HG03442 (cell line): ENCODE data around the gene IDE.
"Not testable (repeated sequence)": the region's sequence is repeated elsewhere in the genome, so short reads cannot be mapped to it uniquely, and the experiment has no call there.

Source experiments
- ATAC-seq: cut with Tn5 transposase; IDR thresholded peaks from one replicate; pipeline ENCODE4 v1.9.1; 2021; ENCODE audit warnings: mild to moderate bottlenecking, moderate library complexity; ENCODE audit not compliant: unreplicated experiment

The IDE gene

DNA sequence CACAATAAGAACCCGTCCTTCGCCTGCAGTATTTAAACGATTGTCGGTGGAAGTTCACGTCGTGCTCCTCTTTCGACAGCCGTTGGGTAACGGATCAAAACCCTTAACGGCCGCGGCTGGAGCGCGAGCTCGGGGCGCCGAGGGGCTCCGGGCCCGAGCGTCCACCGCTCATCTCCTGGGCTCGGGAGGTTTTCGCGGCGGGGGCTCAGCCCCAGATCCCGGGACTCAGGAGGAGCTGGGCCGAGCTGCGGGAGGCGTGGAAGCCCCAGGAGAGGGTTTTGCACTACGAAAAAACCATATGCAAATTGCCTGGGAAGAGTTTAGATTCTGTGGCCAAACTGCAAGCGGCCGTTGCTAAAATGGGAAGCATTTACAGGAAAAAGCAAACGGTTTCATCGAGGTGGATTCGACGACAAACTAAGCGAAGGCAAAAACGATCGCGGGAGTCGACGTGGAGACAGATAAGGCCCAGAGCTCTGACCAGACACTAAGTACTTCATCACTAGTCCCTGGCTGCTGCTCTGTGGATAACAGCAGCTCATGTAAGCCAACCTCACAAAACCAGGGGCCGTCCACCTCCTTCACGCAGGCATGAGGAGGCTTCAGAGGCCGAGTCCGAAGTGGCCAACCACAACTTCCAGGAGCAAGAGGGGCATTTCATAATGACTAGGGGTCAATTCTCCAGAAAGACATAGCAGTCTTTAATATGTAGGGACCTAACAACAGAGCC is 153.2 kb downstream of the IDE start:
- no peak for ATAC-seq

DNA sequence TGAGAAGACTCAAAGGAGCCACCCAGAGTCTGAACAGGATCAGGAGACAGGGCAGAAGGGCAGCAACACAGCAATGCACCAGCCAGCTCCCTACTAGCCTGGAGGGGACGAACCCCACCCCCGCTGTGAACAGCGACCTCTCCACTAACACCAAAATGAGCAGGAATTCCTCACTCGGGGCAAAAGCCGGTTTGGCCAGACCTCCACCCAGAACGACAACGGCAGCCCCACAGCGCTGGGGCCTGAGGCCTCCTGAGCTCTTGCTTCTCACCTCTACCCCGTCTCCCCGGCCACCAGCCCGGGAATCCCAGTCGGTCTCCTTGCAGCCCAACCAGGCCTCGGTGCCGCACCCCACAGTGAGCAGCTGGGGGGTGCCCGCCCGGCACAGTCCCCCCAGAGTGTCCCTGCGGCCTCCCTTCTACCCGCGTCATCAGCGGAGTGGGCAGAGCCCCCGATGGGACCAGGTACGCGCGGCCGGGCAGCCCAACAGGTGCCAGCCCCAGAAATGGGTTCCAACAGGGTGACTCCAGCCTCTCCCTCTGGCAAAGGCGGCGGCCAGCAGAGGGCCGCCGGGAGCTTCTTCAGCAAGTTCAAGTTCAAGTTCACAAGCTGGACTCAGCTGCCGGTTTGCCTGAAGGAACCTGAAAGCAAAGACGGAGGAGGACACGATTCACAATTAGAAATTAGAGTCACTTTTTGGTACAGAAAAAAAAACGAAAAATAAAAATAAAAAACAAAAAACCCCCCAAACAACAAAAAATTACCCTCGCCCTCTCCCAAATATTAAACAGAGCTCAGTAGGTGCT is 153.9 kb downstream of the IDE start:
- no peak for ATAC-seq

DNA sequence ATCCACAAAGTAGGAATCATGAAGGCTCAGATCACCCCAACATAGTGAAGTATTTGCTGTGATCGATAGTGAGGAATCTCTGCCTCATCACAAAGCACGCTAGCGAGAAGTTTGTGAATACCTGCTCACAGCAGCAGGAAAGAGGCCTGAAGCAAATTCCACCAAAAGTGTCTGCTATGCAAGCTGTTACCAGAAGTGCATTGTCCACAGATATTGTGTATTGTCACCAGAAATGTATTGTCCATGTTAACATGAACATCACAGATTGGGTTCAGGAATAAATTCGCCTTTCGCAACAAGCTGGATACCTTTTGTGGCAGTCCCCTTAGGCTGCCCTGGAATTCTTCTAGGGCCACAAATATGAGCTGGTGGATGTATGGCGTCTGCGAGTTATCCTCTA is 155.0 kb downstream of the IDE start:
- no peak for ATAC-seq

DNA sequence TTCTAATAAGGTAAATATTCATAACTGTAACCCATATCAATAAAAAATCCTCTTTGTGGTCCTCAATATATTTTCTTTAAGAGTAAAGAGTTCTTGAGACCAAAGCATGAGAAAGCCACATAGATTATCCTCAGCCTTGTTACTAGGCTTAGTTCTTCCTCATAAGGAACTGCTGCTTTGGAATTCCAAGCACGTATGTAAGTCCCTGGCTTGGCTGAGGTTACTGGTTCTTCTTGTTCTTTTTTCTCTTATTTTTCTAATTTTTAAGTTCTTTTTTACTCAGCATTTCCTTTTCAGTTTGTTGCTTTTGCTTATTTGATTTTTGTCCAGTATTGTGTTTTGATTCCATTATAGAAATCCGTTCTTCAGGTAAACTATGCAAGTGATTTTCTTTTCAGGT is 155.7 kb downstream of the IDE start:
- no peak for ATAC-seq

DNA sequence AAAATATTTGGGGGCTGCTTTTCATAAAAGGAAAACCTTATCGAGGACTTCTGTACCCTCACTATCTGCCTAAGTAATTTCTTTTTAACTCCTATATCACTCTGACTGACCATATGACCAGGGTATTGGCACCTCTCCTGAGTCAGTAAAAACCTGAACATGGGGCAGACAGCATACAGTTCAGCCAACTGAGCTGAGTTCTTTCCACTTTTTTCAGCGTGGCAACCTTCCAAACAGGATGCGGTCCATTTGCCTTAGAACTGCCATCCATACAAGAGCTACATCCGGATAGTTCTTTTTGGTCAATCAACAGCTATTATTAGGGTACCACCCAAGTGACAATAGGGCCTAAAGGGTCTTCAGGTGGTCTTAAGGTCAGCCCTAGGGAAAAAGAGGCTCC is 160.4 kb downstream of the IDE start:
- no peak for ATAC-seq

DNA sequence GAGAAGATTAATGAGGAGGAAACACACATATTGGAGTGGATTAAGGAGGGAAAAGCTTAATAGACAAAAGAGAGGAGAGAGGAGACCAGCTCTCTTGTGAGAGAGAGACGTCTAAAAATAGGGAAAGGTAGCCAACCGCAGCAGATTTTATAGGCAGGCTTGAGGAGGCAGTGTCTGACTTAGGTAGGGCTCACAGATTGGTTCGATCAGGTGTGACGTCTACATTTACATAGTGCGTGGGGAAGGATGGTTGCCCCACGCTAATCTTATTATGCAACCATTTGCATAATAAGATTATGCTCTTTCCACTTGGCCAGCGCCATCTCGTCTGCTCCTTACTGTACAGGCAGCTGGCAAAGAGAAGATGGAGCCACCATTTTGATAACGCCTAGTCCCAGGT is 160.9 kb downstream of the IDE start:
- ATAC-seq, result no peak

DNA sequence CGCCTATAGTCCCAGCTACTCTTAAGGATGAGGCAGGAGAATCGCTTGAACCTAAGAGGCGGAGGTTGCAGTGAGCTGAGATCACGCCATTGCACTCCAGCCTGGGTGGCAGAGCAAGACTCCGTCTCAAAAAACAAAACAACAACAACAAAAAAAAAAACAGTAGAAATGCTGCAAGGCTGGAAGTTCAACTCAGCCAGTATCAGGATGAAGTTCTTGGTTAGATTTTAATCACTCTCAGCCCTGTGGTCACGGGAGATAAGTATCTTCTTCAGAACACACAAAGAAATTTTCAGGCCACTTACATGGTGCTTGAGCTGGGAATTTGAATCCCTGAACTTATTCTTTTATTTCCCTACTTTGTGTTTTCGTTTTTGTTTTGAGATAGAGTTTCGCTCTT is 162.5 kb downstream of the IDE start:
- ATAC-seq, result no peak

DNA sequence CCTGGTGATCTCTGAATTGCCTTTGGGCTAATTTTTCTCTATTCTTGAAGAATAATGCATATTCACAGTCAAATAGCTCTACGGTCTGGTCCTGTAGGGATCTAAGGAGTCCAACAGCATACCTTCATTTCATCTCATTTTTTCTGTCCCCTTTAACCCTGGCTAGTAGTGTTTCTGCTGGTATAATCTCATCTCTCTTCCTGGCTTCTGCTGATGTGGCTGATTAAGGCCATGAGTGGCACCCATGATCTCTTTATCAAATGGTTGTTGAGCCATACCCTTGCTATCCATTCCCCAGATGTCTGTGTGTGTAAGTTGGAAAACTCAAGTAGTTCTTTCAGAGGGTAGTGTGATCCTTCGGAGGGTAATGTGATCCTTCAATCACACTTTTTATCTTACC is 163.4 kb downstream of the IDE start:
- ATAC-seq, result no peak

DNA sequence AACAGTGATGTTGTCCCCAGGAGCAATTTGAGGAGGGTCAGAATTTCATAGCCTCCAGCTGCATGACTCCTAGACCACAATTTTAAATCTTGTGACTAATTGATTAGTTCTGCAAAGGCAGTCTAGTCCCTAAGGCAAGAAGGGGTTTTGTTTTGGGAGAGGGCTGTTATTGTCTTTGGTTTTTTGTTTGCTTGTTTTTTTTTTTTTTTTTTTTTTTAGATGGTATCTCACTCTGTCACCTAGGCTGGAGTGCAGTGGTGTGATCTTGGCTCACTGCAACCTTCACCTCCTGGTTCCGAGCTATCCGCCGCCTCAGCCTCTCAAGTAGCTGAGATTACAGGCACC is 165.9 kb downstream of the IDE start:
- ATAC-seq, result no peak

DNA sequence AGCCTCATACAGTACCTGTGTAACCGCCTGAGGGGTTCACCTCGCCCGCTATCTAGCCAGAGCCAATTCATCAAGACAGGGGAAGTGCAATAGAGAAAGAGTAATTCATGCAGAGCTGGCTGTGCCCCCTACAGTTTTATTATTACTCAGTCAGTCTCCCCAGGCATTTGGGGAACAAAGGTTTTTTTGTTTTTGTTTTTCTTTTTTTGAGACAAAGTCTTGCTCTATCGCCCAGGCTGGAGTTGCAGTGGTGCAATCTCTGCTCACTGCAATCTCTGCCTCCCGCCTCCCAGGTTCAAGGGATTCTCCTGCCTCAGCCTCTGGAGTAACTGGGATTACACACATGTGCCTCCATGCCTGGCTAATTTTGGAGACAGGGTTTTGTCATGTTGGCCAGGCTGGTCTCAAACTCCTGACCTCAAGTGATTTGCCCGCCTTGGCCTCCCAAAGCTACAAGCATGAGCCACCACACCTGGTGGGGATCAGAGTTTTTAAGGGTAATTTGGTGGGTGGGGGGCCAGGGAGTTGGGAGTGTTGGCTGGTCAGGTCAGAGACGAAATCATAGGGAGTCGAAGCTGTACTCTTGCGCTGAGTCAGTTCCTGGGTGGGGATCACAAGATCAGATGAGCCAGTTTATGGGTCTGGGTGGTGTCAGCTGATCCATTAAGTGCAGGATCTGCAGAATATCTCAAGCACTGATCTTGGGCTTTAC is 166.4 kb downstream of the IDE start:
- ATAC-seq, result no peak

DNA sequence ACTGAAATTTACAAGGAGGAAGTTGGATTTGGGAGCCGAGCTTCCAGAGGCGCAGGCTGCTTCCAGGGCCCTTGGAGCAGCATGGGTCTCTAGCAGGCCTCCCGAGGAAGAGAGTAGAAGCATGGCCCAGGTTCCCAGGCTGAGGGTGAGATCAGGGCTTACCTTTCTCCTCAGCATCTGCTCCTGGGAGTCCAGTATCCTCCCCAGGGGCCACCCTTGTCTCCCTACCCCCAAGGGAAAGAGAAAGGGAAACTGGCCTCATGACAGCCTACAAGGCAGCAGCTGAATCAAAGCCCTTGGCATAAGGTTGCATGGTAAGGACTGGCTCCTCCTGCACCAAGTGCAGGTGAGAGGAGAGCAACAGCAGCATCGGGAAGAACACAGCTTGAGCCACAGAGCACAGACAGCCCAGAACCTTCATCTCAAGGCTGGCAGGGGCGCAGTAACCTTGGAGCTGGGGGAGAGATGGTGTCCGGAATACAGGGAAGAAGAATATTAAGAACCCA is 168.4 kb downstream of the IDE start:
- ATAC-seq, result no peak

DNA sequence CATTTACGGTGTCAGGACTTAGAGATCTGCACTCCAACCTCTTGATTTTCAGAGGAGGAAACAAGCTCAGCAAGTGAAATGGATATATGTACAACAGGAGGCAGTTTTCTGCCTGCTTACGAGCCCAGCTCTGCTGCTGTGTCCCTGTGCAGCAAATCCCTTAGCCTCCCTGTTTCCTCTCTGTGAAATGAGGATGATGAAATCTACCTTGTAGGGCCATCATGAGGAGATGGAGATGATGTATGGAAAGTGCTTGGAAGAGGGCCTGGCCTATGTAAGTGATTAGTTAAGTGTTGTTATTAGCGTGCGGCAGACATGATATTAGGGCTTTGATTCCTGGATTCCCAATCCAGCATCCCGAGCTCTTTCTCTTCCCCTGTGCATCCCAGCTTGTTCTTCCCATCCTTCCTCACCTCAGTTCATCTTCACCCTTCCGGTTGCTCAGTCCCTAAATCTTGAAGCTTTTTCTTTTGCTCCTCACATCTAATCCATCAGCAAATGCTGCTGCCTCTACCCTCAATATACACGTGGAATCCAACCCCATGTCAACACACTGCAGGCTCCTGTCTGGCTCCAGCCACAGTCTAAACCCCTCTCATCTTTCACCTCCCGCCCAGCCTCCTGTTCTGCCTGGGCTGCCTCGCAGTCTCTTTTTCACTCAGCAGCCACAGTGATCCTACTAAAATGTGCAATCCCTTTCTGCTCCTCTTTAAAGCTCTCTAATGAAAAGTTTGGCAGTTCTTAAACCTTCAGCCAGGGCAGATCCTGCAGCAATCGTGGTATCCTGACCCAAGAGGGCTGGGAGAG is 169.1 kb downstream of the IDE start:
- ATAC-seq, result no peak

DNA sequence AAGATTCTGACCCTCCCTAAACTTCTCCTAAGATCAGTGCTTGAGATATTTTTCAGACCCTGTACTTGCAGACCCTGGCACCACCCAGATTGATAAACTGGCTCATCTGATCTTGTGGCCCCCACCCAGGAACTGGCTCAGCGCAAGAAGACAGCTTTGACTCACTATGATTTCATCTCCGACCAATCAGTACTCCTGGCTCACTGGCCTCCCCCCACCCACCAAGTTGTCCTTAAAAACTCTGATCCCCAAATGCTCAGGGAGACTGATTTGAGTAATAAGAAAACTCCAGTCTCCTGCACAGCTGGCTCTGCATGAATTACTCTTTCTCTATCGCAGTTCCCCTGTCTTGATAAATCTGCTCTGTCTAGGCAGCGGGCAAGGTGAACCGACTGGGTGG is 171.7 kb downstream of the IDE start:
- ATAC-seq, result not testable (repeated sequence)
